HFFc6 (cell line): Measurements from ENCODE around the gene IRF5. TPM values are rescaled to one million over a fixed set of nuclear protein-coding genes. Genes with fewer than 3 reads are reported as not detected.
"Not testable (repeated sequence)": the region's sequence is repeated elsewhere in the genome, so short reads cannot be mapped to it uniquely, and the experiment has no call there.

Experiments
- DNase-seq: peaks from one replicate; pipeline ENCODE4 v3.0.0-alpha.2; 2018
- H3K27ac Mint-ChIP-seq: 2 replicates; pipeline ENCODE4 v1.8.0; 2020; ENCODE audit warnings: mild to moderate bottlenecking, mixed read lengths
- H3K27me3 Mint-ChIP-seq: 2 replicates; pipeline ENCODE4 v1.8.0; 2021; ENCODE audit warnings: mild to moderate bottlenecking, moderate library complexity, mixed read lengths; ENCODE audit not compliant: insufficient read depth
- H3K36me3 Mint-ChIP-seq: 2 replicates; pipeline ENCODE4 v1.8.0; 2021; ENCODE audit warnings: low read depth, mixed read lengths
- H3K4me1 Mint-ChIP-seq: 2 replicates; pipeline ENCODE4 v1.8.0; 2020; ENCODE audit warnings: low read depth, mixed read lengths
- H3K4me3 Mint-ChIP-seq: 2 replicates; pipeline ENCODE4 v1.8.0; 2020; ENCODE audit warnings: mild to moderate bottlenecking, moderate library complexity, mixed read lengths
- H3K9me3 Mint-ChIP-seq: 2 replicates; pipeline ENCODE4 v1.8.0; 2020; ENCODE audit warnings: mild to moderate bottlenecking, mixed read lengths
- total RNA-seq, 6 experiments: library from RNA; stranded (reverse); fragmentation: NEBNext Ultra II Directional; extraction: Animal tissue kit (Norgen Biotek cat#: 25700); gene quantifications; 2 replicates in 1 of 6; 3 replicates in 5 of 6; pipeline ENCODE4 v1.2.3, GENCODE V29; 2021
- TF ChIP-seq, protein P1 (sequence below): fragments of 200-600 bp; sonication (generic); IDR thresholded peaks from 2 replicates; pipeline ENCODE4 v1.5.0; 2021; ENCODE audit warnings: antibody characterized with exemption, mild to moderate bottlenecking

Gene IRF5
- total RNA-seq, 6 experiments from 2014 or later, result 0.09 TPM; not detected in 5

GRCh38 chr7:128982105-128982504, 44.4 kb downstream of the IRF5 start:
- no peaks in the 10 kb centered on the region for H3K4me1 Mint-ChIP-seq
- H3K9me3 Mint-ChIP-seq, result no peaks in the 10 kb centered on the region
- no peak for DNase-seq
- no peaks in the 10 kb centered on the region for H3K27me3 Mint-ChIP-seq
- TF ChIP-seq, protein P1, sequence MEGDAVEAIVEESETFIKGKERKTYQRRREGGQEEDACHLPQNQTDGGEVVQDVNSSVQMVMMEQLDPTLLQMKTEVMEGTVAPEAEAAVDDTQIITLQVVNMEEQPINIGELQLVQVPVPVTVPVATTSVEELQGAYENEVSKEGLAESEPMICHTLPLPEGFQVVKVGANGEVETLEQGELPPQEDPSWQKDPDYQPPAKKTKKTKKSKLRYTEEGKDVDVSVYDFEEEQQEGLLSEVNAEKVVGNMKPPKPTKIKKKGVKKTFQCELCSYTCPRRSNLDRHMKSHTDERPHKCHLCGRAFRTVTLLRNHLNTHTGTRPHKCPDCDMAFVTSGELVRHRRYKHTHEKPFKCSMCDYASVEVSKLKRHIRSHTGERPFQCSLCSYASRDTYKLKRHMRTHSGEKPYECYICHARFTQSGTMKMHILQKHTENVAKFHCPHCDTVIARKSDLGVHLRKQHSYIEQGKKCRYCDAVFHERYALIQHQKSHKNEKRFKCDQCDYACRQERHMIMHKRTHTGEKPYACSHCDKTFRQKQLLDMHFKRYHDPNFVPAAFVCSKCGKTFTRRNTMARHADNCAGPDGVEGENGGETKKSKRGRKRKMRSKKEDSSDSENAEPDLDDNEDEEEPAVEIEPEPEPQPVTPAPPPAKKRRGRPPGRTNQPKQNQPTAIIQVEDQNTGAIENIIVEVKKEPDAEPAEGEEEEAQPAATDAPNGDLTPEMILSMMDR, result no peak
- H3K36me3 Mint-ChIP-seq, result peaks cover 41% of the 10 kb centered on the region
- no peak overlapping the region for H3K27ac Mint-ChIP-seq
- H3K4me3 Mint-ChIP-seq, result no peak overlapping the region

- Mint-ChIP-seq H3K4me3 (no peak overlapping the region), H3K27me3 (no peaks in the 10 kb centered on the region), H3K4me1 (no peaks in the 10 kb centered on the region), H3K27ac (no peak overlapping the region), H3K9me3 (no peaks in the 10 kb centered on the region), H3K36me3 (peaks cover 32% of the 10 kb centered on the region)
- DNase-seq, result no peak
- TF ChIP-seq, protein P1, result no peak
Measured at GRCh38 chr7:128985660-128986059, 47.9 kb downstream of the IRF5 start.

DNA sequence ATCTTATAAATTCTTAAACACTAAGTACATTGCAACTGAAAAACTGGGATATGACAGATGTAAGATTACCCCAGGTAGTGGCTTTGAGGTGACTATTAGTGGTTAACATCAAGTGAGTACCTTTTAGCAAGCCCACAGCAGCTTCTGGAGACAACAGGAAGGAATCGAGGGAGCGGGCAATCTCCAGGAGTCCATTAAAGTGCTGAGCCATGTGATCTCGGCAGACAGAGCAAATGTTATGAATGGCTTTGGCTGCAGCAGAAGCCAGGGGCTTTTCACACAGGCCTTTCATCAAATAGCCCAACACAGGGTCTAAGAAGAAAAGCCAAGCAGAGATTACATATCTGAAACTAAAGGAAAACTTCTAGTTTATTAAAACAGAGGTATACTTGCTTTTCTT, 48.9 kb downstream of the IRF5 start:
- no peak overlapping the region for H3K4me3 Mint-ChIP-seq
- no peaks in the 10 kb centered on the region for H3K27me3 Mint-ChIP-seq
- H3K36me3 Mint-ChIP-seq, result peaks cover 32% of the 10 kb centered on the region
- no peaks in the 10 kb centered on the region for H3K4me1 Mint-ChIP-seq
- no peaks in the 10 kb centered on the region for H3K9me3 Mint-ChIP-seq
- H3K27ac Mint-ChIP-seq, result no peak overlapping the region
- DNase-seq, result no peak
- TF ChIP-seq, protein P1, result no peak

- DNase-seq, result no peak
- Mint-ChIP-seq H3K36me3 (peaks cover 23% of the 10 kb centered on the region), H3K4me3 (no peak overlapping the region), H3K27ac (no peak overlapping the region), H3K9me3 (no peaks in the 10 kb centered on the region), H3K4me1 (no peaks in the 10 kb centered on the region), H3K27me3 (no peaks in the 10 kb centered on the region)
- TF ChIP-seq, protein P1, result no peak
Measured at GRCh38 chr7:128988372-128988771, 50.6 kb downstream of the IRF5 start.

DNA sequence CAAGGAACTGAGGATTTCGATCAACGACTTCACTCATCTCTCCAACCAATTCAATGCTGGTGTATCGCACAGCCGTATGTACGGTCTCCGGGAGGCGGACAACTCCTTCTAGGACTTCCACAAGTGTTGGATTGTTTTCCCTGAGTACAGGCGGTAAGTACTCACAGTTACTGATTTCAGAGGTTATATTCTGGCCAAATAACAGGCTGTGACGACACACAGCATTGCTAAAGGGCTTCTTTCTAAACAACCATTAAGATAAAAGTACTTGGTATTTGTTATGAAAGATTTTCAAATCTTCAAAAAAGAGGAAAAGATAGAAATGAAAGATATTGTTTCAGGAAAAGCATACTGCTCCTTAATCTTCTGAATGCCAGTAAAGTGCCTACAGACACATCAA, 52.2 kb downstream of the IRF5 start:
- Mint-ChIP-seq H3K36me3 (peaks cover 19% of the 10 kb centered on the region), H3K4me1 (no peaks in the 10 kb centered on the region), H3K27ac (no peak overlapping the region; the same call in 1 of the 2 replicates), H3K27me3 (no peaks in the 10 kb centered on the region), H3K4me3 (no peak overlapping the region), H3K9me3 (no peaks in the 10 kb centered on the region)
- no peak for DNase-seq
- TF ChIP-seq, protein P1, result no peak

GRCh38 chr7:128993419-128993818, 55.7 kb downstream of the IRF5 start:
- Mint-ChIP-seq H3K4me1 (peaks cover 11% of the 10 kb centered on the region), H3K27ac (no peak overlapping the region), H3K9me3 (no peaks in the 10 kb centered on the region), H3K36me3 (peaks cover 14% of the 10 kb centered on the region), H3K4me3 (no peak overlapping the region), H3K27me3 (no peaks in the 10 kb centered on the region)
- TF ChIP-seq, protein P1, result no peak
- DNase-seq, result no peak

GRCh38 chr7:128994560-128994959, 56.8 kb downstream of the IRF5 start:
- not testable (repeated sequence) for H3K27ac Mint-ChIP-seq

More at GRCh38 chr7:128994560-128994959, 56.8 kb downstream of the IRF5 start:
- not testable (repeated sequence) for H3K9me3 Mint-ChIP-seq, H3K36me3 Mint-ChIP-seq, DNase-seq, H3K4me3 Mint-ChIP-seq, H3K27me3 Mint-ChIP-seq
- H3K4me1 Mint-ChIP-seq, result peaks cover 11% of the 10 kb centered on the region
